HEK293 (cell line): ENCODE results near the gene LILRA5.

Source experiments
- CTCF ChIA-PET: fragments of 350-600 bp; formaldehyde crosslinking; extraction: SDS; loops from one replicate; lab custom pipeline; 2021; ENCODE audit warnings: antibody characterized with exemption; lab: Yijun Ruan, JAX
- POLR2A ChIA-PET: fragments of 300-600 bp; formaldehyde crosslinking; extraction: SDS; loops from one replicate; lab custom pipeline; 2020; ENCODE audit warnings: antibody characterized with exemption, inconsistent platforms; lab: Yijun Ruan, JAX
- H3K27ac ChIP-seq: fragments of 200-500 bp; sonication (Bioruptor generic); 2 replicates; pipeline ENCODE4 v1.5.1; 2014; ENCODE audit warnings: low read depth, low read length, control low read depth, inconsistent platforms; ENCODE audit errors: extremely low read depth
- H3K36me3 ChIP-seq, 2 experiments: fragments of 200-500 bp in 1 of 2; sonication (Bioruptor generic) in 1 of 2; 1 replicate in 1 of 2; 2 replicates in 1 of 2; pipeline ENCODE4 v1.5.1; 2014 to 2017; ENCODE audit warnings: inconsistent platforms in 2 of 2, low read length in 2 of 2; ENCODE audit not compliant: control insufficient read depth in 2 of 2, insufficient read depth in 1 of 2
- H3K4me1 ChIP-seq: fragments of 200-500 bp; sonication (Bioruptor generic); 2 replicates; pipeline ENCODE4 v1.5.1; 2014; ENCODE audit warnings: mild to moderate bottlenecking, low read length, inconsistent platforms; ENCODE audit not compliant: control insufficient read depth, insufficient read depth
- H3K4me3 ChIP-seq: 2 replicates; pipeline ENCODE4 v1.5.1; 2011; ENCODE audit warnings: low read depth, mild to moderate bottlenecking, control low read depth, low read length, moderate library complexity
- H3K9me3 ChIP-seq: fragments of 200-500 bp; sonication (Bioruptor generic); 2 replicates; pipeline ENCODE4 v1.5.1; 2014; ENCODE audit warnings: low read depth, low read length, inconsistent platforms; ENCODE audit not compliant: control insufficient read depth, insufficient read depth
- BCL11A ChIP-seq: fragments of 450-650 bp; formaldehyde crosslinking; IDR thresholded peaks from 2 replicates; pipeline ENCODE4 v1.5.1; 2016; ENCODE audit warnings: low read depth, missing biosample characterization, missing genetic modification characterization
- SP7 ChIP-seq: fragments of 450-650 bp; formaldehyde crosslinking; IDR thresholded peaks from 2 replicates; pipeline ENCODE4 v1.5.1; 2016; ENCODE audit warnings: missing biosample characterization, missing genetic modification characterization
- TCF7L2 ChIP-seq: IDR thresholded peaks from 2 replicates; pipeline ENCODE4 v1.6.1; 2011; ENCODE audit warnings: low read depth, mild to moderate bottlenecking, inconsistent platforms, low read length, moderate library complexity, borderline replicate concordance
- ZFP69B ChIP-seq: fragments of 450-650 bp; formaldehyde crosslinking; IDR thresholded peaks from 2 replicates; pipeline ENCODE4 v1.5.1; 2016; ENCODE audit warnings: missing biosample characterization, missing genetic modification characterization
- ZNF223 ChIP-seq: fragments of 450-650 bp; formaldehyde crosslinking; IDR thresholded peaks from 2 replicates; pipeline ENCODE4 v1.5.1; 2016; ENCODE audit warnings: missing biosample characterization, missing genetic modification characterization
- ZNF23 ChIP-seq: fragments of 450-650 bp; formaldehyde crosslinking; IDR thresholded peaks from 2 replicates; pipeline ENCODE4 v1.5.1; 2016; ENCODE audit warnings: missing biosample characterization, missing genetic modification characterization, borderline replicate concordance
- ZNF239 ChIP-seq: fragments of 450-650 bp; formaldehyde crosslinking; IDR thresholded peaks from 2 replicates; pipeline ENCODE4 v1.5.1; 2016; ENCODE audit warnings: missing biosample characterization, missing genetic modification characterization
- ZNF274 ChIP-seq, 2 experiments: fragments of 200-500 bp in 1 of 2; fragments of 450-650 bp in 1 of 2; sonication (Bioruptor generic) in 1 of 2; formaldehyde crosslinking in 1 of 2; IDR thresholded peaks; 2 replicates each; pipeline versions ENCODE4 v1.5.1 to v1.6.1; 2014 to 2016; ENCODE audit warnings: borderline replicate concordance in 1 of 2, inconsistent platforms in 1 of 2, low read length in 1 of 2, missing biosample characterization in 1 of 2, missing genetic modification characterization in 1 of 2
- ZNF391 ChIP-seq: fragments of 450-650 bp; formaldehyde crosslinking; IDR thresholded peaks from 2 replicates; pipeline ENCODE4 v1.5.1; 2016; ENCODE audit warnings: low read depth, missing biosample characterization, missing genetic modification characterization, borderline replicate concordance
- ZNF423 ChIP-seq: fragments of 450-650 bp; formaldehyde crosslinking; IDR thresholded peaks from 2 replicates; pipeline ENCODE4 v1.5.1; 2016; ENCODE audit warnings: missing biosample characterization, missing genetic modification characterization
- ZNF501 ChIP-seq: fragments of 450-650 bp; formaldehyde crosslinking; IDR thresholded peaks from 2 replicates; pipeline ENCODE4 v1.5.1; 2016; ENCODE audit warnings: missing biosample characterization, missing genetic modification characterization
- ZNF654 ChIP-seq: fragments of 450-650 bp; formaldehyde crosslinking; IDR thresholded peaks from 2 replicates; pipeline ENCODE4 v1.5.1; 2016; ENCODE audit warnings: low read depth, missing biosample characterization, missing genetic modification characterization
- ZNF658 ChIP-seq: fragments of 450-650 bp; formaldehyde crosslinking; IDR thresholded peaks from 2 replicates; pipeline ENCODE4; 2016; ENCODE audit warnings: missing biosample characterization, missing genetic modification characterization
- ZNF701 ChIP-seq: fragments of 450-650 bp; formaldehyde crosslinking; IDR thresholded peaks from 2 replicates; pipeline ENCODE4 v1.5.1; 2016; ENCODE audit warnings: missing biosample characterization, missing genetic modification characterization
- ZNF777 ChIP-seq: fragments of 450-650 bp; formaldehyde crosslinking; IDR thresholded peaks from 2 replicates; pipeline ENCODE4 v1.5.1; 2017; ENCODE audit warnings: missing biosample characterization, missing genetic modification characterization, borderline replicate concordance
- ZNF785 ChIP-seq: fragments of 450-650 bp; formaldehyde crosslinking; IDR thresholded peaks from 2 replicates; pipeline ENCODE4 v1.5.1; 2016; ENCODE audit warnings: missing biosample characterization, missing genetic modification characterization
- TF ChIP-seq, protein P1 (sequence below): fragments of 450-650 bp; formaldehyde crosslinking; IDR thresholded peaks from 2 replicates; pipeline ENCODE4 v1.5.1; 2016; ENCODE audit warnings: missing biosample characterization, missing genetic modification characterization, borderline replicate concordance
- TF ChIP-seq, protein P2 (sequence below): fragments of 450-650 bp; formaldehyde crosslinking; IDR thresholded peaks from 2 replicates; pipeline ENCODE4 v1.5.1; 2016; ENCODE audit warnings: missing biosample characterization, missing genetic modification characterization
- TF ChIP-seq, protein P3 (sequence below): fragments of 450-650 bp; formaldehyde crosslinking; IDR thresholded peaks from 2 replicates; pipeline ENCODE4 v1.5.1; 2016; ENCODE audit warnings: missing biosample characterization, missing genetic modification characterization, borderline replicate concordance

The LILRA5 gene

DNA sequence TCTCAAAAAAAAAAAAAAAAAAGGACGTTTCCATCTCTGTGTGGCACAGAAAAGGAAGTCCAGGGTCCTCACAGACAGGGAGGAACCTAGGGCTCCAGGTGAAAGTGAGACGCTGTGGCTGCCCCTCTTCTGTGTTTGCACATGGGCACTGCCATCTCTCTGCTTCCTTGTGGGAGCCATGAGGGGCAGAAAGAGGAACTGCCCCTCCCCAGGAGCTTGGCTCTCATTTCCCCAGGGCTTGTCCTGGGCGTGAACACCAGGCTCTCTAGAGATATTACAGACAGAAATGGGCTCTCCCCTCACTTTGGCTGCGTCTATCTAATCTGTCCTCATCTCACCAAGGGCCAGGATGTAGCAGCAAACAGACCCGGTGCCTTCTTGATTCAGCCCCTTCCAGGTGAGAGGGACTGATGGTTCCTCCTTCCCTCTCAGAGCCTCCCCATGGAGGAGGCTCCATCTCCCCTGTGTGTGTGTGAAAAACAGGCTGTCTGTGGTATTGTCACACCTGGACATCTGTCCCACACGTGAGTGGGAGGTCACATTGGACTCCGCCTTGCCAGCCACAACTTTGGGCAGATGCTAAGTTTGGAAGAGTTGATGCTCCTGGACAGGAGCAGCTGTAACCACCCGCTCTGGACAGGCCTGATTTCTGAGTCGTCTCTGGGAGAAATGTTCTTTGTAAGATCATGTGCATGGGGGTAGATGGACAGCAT, 26.8 kb upstream of the LILRA5 start:
- TF ChIP-seq, protein P1, sequence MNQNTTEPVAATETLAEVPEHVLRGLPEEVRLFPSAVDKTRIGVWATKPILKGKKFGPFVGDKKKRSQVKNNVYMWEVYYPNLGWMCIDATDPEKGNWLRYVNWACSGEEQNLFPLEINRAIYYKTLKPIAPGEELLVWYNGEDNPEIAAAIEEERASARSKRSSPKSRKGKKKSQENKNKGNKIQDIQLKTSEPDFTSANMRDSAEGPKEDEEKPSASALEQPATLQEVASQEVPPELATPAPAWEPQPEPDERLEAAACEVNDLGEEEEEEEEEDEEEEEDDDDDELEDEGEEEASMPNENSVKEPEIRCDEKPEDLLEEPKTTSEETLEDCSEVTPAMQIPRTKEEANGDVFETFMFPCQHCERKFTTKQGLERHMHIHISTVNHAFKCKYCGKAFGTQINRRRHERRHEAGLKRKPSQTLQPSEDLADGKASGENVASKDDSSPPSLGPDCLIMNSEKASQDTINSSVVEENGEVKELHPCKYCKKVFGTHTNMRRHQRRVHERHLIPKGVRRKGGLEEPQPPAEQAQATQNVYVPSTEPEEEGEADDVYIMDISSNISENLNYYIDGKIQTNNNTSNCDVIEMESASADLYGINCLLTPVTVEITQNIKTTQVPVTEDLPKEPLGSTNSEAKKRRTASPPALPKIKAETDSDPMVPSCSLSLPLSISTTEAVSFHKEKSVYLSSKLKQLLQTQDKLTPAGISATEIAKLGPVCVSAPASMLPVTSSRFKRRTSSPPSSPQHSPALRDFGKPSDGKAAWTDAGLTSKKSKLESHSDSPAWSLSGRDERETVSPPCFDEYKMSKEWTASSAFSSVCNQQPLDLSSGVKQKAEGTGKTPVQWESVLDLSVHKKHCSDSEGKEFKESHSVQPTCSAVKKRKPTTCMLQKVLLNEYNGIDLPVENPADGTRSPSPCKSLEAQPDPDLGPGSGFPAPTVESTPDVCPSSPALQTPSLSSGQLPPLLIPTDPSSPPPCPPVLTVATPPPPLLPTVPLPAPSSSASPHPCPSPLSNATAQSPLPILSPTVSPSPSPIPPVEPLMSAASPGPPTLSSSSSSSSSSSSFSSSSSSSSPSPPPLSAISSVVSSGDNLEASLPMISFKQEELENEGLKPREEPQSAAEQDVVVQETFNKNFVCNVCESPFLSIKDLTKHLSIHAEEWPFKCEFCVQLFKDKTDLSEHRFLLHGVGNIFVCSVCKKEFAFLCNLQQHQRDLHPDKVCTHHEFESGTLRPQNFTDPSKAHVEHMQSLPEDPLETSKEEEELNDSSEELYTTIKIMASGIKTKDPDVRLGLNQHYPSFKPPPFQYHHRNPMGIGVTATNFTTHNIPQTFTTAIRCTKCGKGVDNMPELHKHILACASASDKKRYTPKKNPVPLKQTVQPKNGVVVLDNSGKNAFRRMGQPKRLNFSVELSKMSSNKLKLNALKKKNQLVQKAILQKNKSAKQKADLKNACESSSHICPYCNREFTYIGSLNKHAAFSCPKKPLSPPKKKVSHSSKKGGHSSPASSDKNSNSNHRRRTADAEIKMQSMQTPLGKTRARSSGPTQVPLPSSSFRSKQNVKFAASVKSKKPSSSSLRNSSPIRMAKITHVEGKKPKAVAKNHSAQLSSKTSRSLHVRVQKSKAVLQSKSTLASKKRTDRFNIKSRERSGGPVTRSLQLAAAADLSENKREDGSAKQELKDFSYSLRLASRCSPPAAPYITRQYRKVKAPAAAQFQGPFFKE (tag by site-specific recombination) = no peak
- TF ChIP-seq ZNF274 (IDR thresholded peaks at IDR 0.05; ENCODE audit: low read length) (no peak), ZNF274 (tag by site-specific recombination; IDR thresholded peaks at IDR 0.05; ENCODE audit: borderline replicate concordance) (no peak), ZNF391 (no peak), ZNF501 (tag by site-specific recombination) (no peak), ZNF658 (tag by site-specific recombination) (no peak), ZNF223 (tag by site-specific recombination) (no peak), ZNF701 (tag by site-specific recombination) (no peak), SP7 (no peak), ZNF239 (tag by site-specific recombination) (no peak), TCF7L2 (no peak), ZNF785 (tag by site-specific recombination) (no peak)
- TF ChIP-seq, protein P2, sequence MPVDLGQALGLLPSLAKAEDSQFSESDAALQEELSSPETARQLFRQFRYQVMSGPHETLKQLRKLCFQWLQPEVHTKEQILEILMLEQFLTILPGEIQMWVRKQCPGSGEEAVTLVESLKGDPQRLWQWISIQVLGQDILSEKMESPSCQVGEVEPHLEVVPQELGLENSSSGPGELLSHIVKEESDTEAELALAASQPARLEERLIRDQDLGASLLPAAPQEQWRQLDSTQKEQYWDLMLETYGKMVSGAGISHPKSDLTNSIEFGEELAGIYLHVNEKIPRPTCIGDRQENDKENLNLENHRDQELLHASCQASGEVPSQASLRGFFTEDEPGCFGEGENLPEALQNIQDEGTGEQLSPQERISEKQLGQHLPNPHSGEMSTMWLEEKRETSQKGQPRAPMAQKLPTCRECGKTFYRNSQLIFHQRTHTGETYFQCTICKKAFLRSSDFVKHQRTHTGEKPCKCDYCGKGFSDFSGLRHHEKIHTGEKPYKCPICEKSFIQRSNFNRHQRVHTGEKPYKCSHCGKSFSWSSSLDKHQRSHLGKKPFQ (tag by site-specific recombination) = no peak
- Histone ChIP-seq H3K9me3 (no peaks in the 10 kb centered on the region), H3K27ac (no peak overlapping the region), H3K4me3 (no peak overlapping the region), H3K36me3 (no peaks in the 10 kb centered on the region), H3K4me1 (no peaks in the 10 kb centered on the region)
- POLR2A ChIA-PET = no interaction called here
- CTCF ChIA-PET = interaction anchor here (0.6 to 1.3 kb wide), 5 partner anchors 12 to 166 kb away, joined by 3 to 7 read pairs (median 3); no protein-coding TSS in a partner anchor

DNA sequence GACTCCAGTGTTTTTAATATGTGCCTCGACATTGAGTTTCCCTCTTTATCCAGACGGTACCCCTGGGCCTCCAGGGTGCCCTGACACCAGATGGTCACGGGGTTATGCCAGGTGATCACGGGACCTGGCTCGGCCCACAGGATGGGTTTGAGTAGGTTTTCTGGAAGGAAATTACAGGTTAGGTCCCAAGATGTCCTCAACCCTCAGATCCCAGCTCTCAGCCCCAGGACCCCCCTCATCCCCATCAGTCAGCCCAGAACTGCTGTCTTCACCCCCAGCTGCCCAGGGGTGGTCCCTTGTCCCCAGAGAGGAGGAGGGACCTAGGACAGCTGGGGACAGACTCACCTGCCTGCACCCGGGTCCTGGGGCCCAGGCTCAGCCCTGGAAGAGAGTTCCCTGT, 25.6 kb upstream of the LILRA5 start:
- Histone ChIP-seq H3K4me1 (no peaks in the 10 kb centered on the region), H3K9me3 (no peaks in the 10 kb centered on the region), H3K4me3 (no peak overlapping the region), H3K36me3 (no peaks in the 10 kb centered on the region), H3K27ac (no peak overlapping the region)
- ChIA-PET CTCF (interaction anchor here (0.6 to 0.9 kb wide), 2 partner anchors 14 to 16 kb away, joined by 3 read pairs; no protein-coding TSS in a partner anchor), POLR2A (interaction anchor here (0.6 kb wide), 1 partner anchor 99 kb away, joined by 3 read pairs; no protein-coding TSS in a partner anchor)
- TF ChIP-seq BCL11A (no peak), ZNF423 (no peak), ZFP69B (tag by site-specific recombination) (no peak), ZNF777 (tag by site-specific recombination) (no peak), ZNF654 (tag by site-specific recombination) (no peak), ZNF23 (no peak)
- TF ChIP-seq, protein P3, sequence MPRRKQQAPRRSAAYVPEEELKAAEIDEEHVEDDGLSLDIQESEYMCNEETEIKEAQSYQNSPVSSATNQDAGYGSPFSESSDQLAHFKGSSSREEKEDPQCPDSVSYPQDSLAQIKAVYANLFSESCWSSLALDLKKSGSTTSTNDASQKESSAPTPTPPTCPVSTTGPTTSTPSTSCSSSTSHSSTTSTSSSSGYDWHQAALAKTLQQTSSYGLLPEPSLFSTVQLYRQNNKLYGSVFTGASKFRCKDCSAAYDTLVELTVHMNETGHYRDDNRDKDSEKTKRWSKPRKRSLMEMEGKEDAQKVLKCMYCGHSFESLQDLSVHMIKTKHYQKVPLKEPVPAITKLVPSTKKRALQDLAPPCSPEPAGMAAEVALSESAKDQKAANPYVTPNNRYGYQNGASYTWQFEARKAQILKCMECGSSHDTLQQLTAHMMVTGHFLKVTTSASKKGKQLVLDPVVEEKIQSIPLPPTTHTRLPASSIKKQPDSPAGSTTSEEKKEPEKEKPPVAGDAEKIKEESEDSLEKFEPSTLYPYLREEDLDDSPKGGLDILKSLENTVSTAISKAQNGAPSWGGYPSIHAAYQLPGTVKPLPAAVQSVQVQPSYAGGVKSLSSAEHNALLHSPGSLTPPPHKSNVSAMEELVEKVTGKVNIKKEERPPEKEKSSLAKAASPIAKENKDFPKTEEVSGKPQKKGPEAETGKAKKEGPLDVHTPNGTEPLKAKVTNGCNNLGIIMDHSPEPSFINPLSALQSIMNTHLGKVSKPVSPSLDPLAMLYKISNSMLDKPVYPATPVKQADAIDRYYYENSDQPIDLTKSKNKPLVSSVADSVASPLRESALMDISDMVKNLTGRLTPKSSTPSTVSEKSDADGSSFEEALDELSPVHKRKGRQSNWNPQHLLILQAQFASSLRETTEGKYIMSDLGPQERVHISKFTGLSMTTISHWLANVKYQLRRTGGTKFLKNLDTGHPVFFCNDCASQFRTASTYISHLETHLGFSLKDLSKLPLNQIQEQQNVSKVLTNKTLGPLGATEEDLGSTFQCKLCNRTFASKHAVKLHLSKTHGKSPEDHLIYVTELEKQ (tag by site-specific recombination) = no peak
